Retinal pigment epithelial cell (primary cell): ENCODE data around the gene RBPJ.

Experiments used
- DNase-seq: peaks from one replicate; pipeline ENCODE4 v3.0.0-alpha.2; 2010; ENCODE audit warnings: low read depth
- H3K4me3 ChIP-seq: 2 replicates; pipeline ENCODE4 v1.5.1; 2011; ENCODE audit warnings: mild to moderate bottlenecking, low read length, control low read depth, moderate library complexity
- TF ChIP-seq, protein P1 (sequence below): conservative IDR thresholded peaks from 2 replicates; pipeline ENCODE4 v1.5.1; 2011; ENCODE audit warnings: low read depth, low read length, control low read depth, inconsistent platforms

The RBPJ gene

GRCh38 chr4:26323821-26324220, 3.0 kb downstream of the RBPJ start:
- H3K4me3 ChIP-seq = no peak overlapping the region
- DNase-seq = no peak
- TF ChIP-seq, protein P1, sequence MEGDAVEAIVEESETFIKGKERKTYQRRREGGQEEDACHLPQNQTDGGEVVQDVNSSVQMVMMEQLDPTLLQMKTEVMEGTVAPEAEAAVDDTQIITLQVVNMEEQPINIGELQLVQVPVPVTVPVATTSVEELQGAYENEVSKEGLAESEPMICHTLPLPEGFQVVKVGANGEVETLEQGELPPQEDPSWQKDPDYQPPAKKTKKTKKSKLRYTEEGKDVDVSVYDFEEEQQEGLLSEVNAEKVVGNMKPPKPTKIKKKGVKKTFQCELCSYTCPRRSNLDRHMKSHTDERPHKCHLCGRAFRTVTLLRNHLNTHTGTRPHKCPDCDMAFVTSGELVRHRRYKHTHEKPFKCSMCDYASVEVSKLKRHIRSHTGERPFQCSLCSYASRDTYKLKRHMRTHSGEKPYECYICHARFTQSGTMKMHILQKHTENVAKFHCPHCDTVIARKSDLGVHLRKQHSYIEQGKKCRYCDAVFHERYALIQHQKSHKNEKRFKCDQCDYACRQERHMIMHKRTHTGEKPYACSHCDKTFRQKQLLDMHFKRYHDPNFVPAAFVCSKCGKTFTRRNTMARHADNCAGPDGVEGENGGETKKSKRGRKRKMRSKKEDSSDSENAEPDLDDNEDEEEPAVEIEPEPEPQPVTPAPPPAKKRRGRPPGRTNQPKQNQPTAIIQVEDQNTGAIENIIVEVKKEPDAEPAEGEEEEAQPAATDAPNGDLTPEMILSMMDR = peak; percentile 7

DNA sequence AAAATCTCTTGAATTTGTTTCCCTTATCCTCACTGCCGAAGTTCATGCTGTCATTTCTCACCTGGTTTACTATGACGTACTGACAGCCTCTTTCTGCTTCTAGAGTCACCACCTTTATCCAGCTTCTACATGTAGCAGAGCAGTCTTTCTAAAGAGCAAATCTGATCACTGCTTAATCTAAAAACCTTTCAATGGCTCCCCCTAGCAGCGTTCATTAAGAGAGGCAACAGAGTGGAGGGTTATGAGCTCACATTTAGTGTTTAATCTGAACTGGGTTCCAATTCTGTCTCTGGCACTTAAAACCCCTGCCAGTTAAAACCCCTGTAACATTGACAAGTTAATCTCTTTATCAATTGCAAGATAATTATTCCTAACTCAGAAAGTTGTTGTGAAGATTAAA, 4.4 kb downstream of the RBPJ start:
- no peak for DNase-seq
- TF ChIP-seq, protein P1 = peak; percentile 60
- no peak overlapping the region for H3K4me3 ChIP-seq

DNA sequence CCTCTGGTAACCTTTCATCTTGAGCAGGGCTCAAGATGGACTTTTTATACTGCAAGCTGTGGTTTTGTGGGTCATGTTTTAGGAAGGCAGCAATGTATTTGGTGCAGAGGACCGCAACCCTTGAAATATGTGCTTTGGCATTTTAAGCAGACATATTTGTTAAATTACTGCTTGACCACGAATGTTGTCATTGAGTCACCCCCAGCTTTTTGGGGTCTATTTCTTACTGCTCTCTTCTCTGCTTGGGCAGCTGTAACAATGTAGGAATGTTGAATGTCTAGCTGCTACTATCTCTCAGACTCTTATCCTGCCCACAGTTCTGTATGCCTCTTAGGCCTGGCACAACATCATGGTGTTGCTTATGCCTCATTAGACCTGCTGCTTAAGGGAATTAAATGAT, 6.0 kb downstream of the RBPJ start:
- TF ChIP-seq, protein P1 = no peak
- peak; percentile 20 for DNase-seq

GRCh38 chr4:26330186-26330787, 9.5 kb downstream of the RBPJ start:
- DNase-seq = peak; percentile 14
- TF ChIP-seq, protein P1 = peak; percentile 68
- H3K4me3 ChIP-seq = no peak overlapping the region

More for the DNA sequence above, 6.0 kb downstream of the RBPJ start:
- no peak overlapping the region for H3K4me3 ChIP-seq

GRCh38 chr4:26330946-26331345, 10.1 kb downstream of the RBPJ start:
- TF ChIP-seq, protein P1 = no peak
- DNase-seq = no peak
- no peak overlapping the region for H3K4me3 ChIP-seq

DNA sequence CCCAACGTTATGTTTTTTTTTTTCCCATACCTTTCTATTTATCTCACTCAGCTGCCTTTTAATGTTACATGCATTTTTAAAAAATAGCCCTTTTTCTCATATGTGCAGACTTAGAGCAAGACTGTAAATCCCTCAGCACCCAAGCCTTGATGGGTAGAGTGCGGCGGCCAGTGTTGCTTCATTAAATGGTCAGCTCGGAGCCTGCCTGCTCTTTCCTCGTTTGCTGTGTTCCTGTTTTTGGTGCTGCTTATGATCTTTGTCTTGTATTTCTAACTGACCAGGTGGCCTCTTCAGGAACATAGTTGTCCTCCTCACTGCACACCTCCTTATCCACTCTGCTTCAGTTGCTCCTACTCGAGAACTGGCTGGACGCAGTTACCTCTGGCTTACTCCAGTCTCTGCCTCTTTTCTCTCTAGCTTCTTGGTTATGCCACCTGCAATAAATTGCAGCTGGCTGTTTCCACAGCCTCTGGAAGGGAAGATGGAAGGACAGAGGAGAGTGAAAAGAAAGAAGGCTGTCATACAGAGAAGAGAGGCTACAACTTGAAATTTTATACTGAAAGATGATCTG, 10.7 kb downstream of the RBPJ start:
- TF ChIP-seq, protein P1 = no peak

DNA sequence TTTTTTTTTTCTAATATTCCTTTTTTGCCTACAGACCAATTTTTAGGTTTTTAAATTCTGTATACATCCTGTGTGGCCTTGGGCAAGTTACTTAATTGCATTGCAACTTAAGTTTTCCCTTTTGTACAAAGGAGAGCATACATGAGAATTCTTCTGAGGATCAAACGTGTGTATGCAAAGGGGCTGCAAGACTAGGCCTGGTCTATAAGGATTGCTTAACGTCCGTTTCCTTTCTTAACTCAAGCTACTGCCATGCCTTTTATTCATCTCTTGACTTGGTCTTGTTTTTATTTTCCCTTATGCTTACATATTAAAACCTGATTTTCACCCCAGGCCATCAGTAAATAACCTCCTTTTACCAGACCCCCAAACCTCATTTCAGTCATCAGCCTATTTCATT, 13.6 kb downstream of the RBPJ start:
- no peak for DNase-seq
- TF ChIP-seq, protein P1 = no peak
- H3K4me3 ChIP-seq = no peak overlapping the region

More for the DNA sequence above, 10.7 kb downstream of the RBPJ start:
- no peak overlapping the region for H3K4me3 ChIP-seq
- no peak for DNase-seq
